OCI-LY3 (cell line): ENCODE measurements around the gene CDH8.

Source experiments
- CTCF ChIP-seq: fragments of 200-600, 300-600 bp; sonication (generic); IDR thresholded peaks from 2 replicates; pipeline ENCODE4 v1.5.1; 2014; ENCODE audit warnings: antibody characterized with exemption, low read length, low read depth
- EZH2phosphoT487 ChIP-seq: fragments of 200-600 bp; shearing (Covaris generic); IDR thresholded peaks from 2 replicates; pipeline ENCODE4 v1.6.1; 2018; ENCODE audit warnings: antibody characterized with exemption, mixed run types, low read depth

- no peak for TF ChIP-seq CTCF
- no peak for TF ChIP-seq EZH2phosphoT487
These were observed 243.9 kb downstream of the CDH8 start for GRCh38 chr16:61792194-61792909.
